HFF-Myc (cell line): ENCODE measurements around the gene KMT5C.

Source experiments
- DNase-seq: peaks from one replicate; pipeline ENCODE4 v3.0.0-alpha.2; 2011; ENCODE audit warnings: low read depth; ENCODE audit errors: extremely low read depth
- H3K4me3 ChIP-seq: replicated peaks from 2 replicates; pipeline ENCODE4 v1.5.1; 2011; ENCODE audit warnings: low read depth, mild to moderate bottlenecking, control low read depth, low read length
- CTCF ChIP-seq: IDR thresholded peaks from 2 replicates; pipeline ENCODE4 v1.5.1; 2012; ENCODE audit warnings: mild to moderate bottlenecking, low read depth, low read length, control low read depth; ENCODE audit errors: missing control alignments

Gene KMT5C

GRCh38 chr19:55339889-55340783 is 460 bp downstream of the KMT5C start:
- TF ChIP-seq CTCF = no peak
- H3K4me3 ChIP-seq = peak overlapping the region; percentile 67
- no peak for DNase-seq

- no peak for TF ChIP-seq CTCF
- H3K4me3 ChIP-seq = peak overlapping the region; percentile 67
- no peak for DNase-seq
Measured at GRCh38 chr19:55340784-55341147, 1.1 kb downstream of the KMT5C start.

GRCh38 chr19:55341171-55341588 is 1.5 kb downstream of the KMT5C start:
- peak overlapping the region; percentile 67 for H3K4me3 ChIP-seq
- no peak for TF ChIP-seq CTCF
- DNase-seq = no peak

- peak overlapping the region; percentile 67 for H3K4me3 ChIP-seq
- DNase-seq = no peak
- no peak for TF ChIP-seq CTCF
Measured at GRCh38 chr19:55341595-55342531, 2.2 kb downstream of the KMT5C start.

- no peak for TF ChIP-seq CTCF
- H3K4me3 ChIP-seq = no peak overlapping the region
- no peak for DNase-seq
Measured at GRCh38 chr19:55344444-55344843, 4.8 kb downstream of the KMT5C start.

GRCh38 chr19:55345101-55345817 is 5.6 kb downstream of the KMT5C start:
- TF ChIP-seq CTCF = no peak
- H3K4me3 ChIP-seq = no peak overlapping the region
- DNase-seq = no peak
